ENCODE data around the gene TACR3.

DNA sequence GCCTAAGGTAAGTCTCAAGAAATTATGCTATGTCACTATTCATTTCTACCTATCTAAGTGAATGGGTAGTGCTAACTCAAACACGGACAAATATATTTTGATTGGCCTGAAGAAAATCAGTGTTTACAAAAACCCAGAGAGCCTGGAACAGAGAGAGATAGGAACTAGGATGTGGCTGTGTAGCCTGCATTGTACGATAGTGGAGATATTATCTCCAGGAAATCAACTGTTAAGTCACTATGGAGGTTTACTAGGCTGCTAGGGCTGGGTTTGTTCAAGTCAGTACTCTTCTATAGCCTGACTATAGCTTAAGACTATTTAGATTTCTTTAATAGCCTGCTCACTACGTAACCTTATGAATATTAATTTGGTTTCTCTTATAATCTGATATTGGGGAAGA, 127.9 kb downstream of the TACR3 start:
- TF ChIP-seq, protein P1, sequence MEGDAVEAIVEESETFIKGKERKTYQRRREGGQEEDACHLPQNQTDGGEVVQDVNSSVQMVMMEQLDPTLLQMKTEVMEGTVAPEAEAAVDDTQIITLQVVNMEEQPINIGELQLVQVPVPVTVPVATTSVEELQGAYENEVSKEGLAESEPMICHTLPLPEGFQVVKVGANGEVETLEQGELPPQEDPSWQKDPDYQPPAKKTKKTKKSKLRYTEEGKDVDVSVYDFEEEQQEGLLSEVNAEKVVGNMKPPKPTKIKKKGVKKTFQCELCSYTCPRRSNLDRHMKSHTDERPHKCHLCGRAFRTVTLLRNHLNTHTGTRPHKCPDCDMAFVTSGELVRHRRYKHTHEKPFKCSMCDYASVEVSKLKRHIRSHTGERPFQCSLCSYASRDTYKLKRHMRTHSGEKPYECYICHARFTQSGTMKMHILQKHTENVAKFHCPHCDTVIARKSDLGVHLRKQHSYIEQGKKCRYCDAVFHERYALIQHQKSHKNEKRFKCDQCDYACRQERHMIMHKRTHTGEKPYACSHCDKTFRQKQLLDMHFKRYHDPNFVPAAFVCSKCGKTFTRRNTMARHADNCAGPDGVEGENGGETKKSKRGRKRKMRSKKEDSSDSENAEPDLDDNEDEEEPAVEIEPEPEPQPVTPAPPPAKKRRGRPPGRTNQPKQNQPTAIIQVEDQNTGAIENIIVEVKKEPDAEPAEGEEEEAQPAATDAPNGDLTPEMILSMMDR (IDR thresholded peaks at IDR 0.05) = no peak
- TF ChIP-seq POLR2A (IDR thresholded peaks at IDR 0.05) = no peak
